Measurements from ENCODE around the gene PTCSC3.

DNA sequence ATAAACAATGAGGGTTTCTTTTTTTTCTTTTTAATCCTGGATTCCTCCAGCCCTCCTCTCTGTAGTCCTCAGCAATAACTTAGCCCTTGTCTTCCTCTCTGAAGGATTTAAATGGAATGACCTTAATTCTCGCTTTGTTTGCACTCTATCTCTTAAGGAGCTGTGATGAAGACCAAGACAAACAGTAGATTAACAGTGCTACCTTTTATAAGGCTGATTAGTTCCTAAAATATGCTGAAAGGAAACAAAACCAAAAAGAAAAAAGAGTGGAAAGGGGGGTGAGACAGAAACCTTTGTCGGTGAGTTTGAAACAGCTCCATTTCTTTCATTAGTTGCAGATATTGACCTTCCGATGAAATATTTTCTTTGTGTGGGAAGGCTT, 38.7 kb upstream of the PTCSC3 start:
- no peak for TF ChIP-seq EZH2phosphoT487 (IDR thresholded peaks at IDR 0.05; ENCODE audit: low read depth, severe bottlenecking, unreplicated experiment)
- TF ChIP-seq, protein P1, sequence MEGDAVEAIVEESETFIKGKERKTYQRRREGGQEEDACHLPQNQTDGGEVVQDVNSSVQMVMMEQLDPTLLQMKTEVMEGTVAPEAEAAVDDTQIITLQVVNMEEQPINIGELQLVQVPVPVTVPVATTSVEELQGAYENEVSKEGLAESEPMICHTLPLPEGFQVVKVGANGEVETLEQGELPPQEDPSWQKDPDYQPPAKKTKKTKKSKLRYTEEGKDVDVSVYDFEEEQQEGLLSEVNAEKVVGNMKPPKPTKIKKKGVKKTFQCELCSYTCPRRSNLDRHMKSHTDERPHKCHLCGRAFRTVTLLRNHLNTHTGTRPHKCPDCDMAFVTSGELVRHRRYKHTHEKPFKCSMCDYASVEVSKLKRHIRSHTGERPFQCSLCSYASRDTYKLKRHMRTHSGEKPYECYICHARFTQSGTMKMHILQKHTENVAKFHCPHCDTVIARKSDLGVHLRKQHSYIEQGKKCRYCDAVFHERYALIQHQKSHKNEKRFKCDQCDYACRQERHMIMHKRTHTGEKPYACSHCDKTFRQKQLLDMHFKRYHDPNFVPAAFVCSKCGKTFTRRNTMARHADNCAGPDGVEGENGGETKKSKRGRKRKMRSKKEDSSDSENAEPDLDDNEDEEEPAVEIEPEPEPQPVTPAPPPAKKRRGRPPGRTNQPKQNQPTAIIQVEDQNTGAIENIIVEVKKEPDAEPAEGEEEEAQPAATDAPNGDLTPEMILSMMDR (IDR thresholded peaks at IDR 0.05; ENCODE audit: poor library complexity): no peak
- TF ChIP-seq EZH2 (IDR thresholded peaks at IDR 0.05; ENCODE audit: borderline replicate concordance): no peak

Measured in hepatocyte (in vitro differentiated cells).